Hematopoietic multipotent progenitor cell treated with erythropoietin and hydrocortisone succinate and interleukin-3 and kit ligand, for 8 days (in vitro differentiated cells): Measurements from ENCODE around the gene SLC15A1.
"Not testable (repeated sequence)": the region's sequence is repeated elsewhere in the genome, so short reads cannot be mapped to it uniquely, and the experiment has no call there.

Experiments used
- DNase-seq: peaks from one replicate; pipeline ENCODE4 v3.0.0-alpha.2; 2015

Gene SLC15A1

DNA sequence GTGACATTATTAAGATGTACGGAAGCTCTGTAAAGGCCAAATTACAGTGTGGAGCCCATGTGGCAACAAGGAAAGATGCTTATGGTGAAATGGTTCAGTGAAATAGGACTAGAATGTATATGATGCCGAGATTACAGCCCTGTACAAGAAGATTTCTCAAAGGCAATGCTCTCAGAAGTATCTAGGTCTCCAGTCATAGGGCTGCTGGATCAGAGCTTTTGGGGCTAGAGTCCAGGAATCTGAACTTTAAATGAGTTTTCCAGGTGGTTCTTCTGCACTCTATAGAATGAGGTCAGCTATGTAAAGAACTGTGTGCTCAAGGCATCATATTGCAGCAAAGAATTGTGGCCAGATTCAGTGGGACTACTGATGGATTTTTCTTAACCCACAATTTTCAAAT lies 100.2 kb downstream of the SLC15A1 start:
- DNase-seq = no peak

DNA sequence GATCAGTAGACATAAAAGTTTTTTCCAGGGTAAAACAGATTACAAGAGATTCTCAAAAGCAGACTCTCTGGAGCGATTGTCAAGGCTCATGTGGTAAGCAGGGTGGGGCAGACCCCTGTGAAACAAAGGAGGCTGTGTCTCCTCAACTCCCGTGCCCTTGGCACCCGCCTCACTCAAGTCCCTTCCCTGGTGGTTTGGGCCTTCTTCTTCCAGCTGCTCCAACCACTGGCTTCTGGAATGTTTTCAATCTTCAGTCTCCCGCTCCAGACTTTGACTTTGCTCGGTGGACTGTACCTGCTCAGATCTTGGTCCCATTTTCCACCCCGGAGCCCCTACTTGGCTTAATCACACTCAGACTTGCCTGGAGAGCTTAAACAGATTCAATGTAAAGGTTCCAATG lies 100.7 kb downstream of the SLC15A1 start:
- DNase-seq = no peak

- no peak for DNase-seq
Measured at GRCh38 chr13:98650396-98651107, 101.9 kb downstream of the SLC15A1 start.

- no peak for DNase-seq
Measured at GRCh38 chr13:98649861-98650260, 102.6 kb downstream of the SLC15A1 start.

DNA sequence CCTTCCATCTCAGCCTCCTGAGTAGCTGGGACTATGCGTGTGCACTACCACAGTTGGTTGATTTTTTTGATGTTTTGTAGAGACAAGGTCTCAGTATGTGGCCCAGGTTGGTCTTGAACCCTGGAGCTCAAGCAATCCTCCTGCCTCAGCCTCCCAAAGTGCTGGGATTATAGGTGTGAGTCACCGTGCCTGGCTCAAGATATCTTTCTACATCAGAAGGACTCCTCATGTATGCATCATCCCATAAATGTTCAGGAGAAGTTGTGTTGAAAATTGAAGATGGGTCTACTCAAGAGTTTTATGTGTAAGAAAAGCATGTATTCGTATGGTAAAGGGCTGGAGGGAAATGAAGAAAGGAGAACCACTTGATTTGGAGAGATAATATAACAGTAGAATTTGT lies 103.8 kb downstream of the SLC15A1 start:
- no peak for DNase-seq

DNA sequence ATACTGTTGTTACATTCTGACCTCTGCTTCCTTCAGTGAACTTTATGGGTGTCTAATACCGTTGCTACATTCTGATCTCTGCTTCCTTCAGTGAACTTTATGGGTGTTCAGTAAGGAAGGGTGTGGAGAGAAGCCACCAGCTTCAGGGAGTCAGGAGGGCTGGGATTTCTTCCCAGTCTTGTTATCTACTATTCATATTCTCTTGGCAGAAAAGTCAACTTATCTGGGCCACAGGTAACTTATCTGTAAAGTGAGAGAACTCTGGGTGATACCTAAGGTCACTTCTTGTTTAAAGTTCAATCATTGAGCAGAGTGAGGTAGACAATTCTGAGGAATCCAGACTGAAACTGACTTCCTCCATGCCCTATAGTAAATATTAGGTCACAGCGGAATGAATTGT lies 104.3 kb downstream of the SLC15A1 start:
- no peak for DNase-seq

DNA sequence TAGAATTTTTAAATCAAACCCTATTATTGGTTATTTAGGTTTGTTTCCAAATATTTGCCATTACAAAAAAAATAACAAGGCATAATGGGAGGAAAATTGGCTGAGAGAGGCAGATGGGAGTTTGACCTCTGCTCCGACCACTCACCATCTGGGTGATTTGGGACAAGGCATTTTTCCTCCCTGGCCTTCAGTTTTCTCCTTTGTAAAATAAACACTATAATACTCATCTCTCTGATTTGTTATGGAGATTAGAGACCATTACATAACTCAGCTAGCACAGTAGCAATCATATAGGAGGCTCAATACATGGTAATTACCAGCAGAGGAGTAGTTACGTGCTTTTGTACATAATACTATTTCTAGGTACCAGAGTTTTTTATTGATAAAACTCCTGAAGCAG lies 105.4 kb downstream of the SLC15A1 start:
- DNase-seq = no peak

- no peak for DNase-seq
Measured at GRCh38 chr13:98643479-98643878, 109.0 kb downstream of the SLC15A1 start.

- no peak for DNase-seq
Measured at GRCh38 chr13:98641075-98641474, 111.4 kb downstream of the SLC15A1 start.

DNA sequence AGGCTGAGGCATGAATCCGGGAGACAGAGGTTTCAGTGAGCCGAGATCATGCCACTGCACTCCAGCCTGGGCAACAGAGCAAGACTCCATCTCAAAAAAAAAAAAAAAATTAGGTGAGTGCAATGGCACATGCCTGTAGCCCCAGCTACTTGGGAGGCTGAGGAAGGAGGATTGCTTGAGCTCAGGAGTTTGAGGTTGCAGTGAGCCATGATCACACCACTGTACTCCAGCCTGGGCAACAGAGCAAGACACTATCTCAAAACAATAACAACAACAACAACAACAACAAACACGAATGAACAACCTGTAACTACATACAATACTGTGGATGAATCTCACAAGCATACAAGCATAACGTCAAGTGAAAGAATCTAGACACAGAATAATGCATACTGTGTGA lies 112.7 kb downstream of the SLC15A1 start:
- DNase-seq = not testable (repeated sequence)

- DNase-seq = not testable (repeated sequence)
Measured at GRCh38 chr13:98638352-98638751, 114.1 kb downstream of the SLC15A1 start.
